ENCODE results near the gene ABCC3.

ABCC3 gene

GRCh38 chr17:50620858-50621257, 13.8 kb upstream of the ABCC3 start:
- no peak overlapping the region for H3K27ac ChIP-seq
- TF ChIP-seq CTCF (IDR thresholded peaks at IDR 0.05) (peak; percentile 38), ZFX (IDR thresholded peaks at IDR 0.05; ENCODE audit: borderline replicate concordance) (no peak)

GRCh38 chr17:50621574-50622031, 13.1 kb upstream of the ABCC3 start:
- H3K27ac ChIP-seq: no peak overlapping the region
- TF ChIP-seq CTCF (IDR thresholded peaks at IDR 0.05): no peak
- TF ChIP-seq ZFX (IDR thresholded peaks at IDR 0.05; ENCODE audit: borderline replicate concordance): no peak

- no peak for TF ChIP-seq ZFX (IDR thresholded peaks at IDR 0.05; ENCODE audit: borderline replicate concordance)
- no peak for TF ChIP-seq CTCF (IDR thresholded peaks at IDR 0.05)
- no peak overlapping the region for H3K27ac ChIP-seq
Observed at GRCh38 chr17:50624321-50624934, 10.3 kb upstream of the ABCC3 start.

- TF ChIP-seq CTCF (IDR thresholded peaks at IDR 0.05): no peak
- no peak for TF ChIP-seq ZFX (IDR thresholded peaks at IDR 0.05; ENCODE audit: borderline replicate concordance)
- H3K27ac ChIP-seq: no peak overlapping the region
Observed at GRCh38 chr17:50625032-50625871, 9.4 kb upstream of the ABCC3 start.

- H3K27ac ChIP-seq: no peak overlapping the region
- TF ChIP-seq CTCF (IDR thresholded peaks at IDR 0.05) (peak; percentile 80), ZFX (IDR thresholded peaks at IDR 0.05; ENCODE audit: borderline replicate concordance) (no peak)
Observed at GRCh38 chr17:50626037-50626574, 8.6 kb upstream of the ABCC3 start.

- no peak for TF ChIP-seq ZFX (IDR thresholded peaks at IDR 0.05; ENCODE audit: borderline replicate concordance)
- TF ChIP-seq CTCF (IDR thresholded peaks at IDR 0.05): no peak
Observed at GRCh38 chr17:50627036-50627781, 7.5 kb upstream of the ABCC3 start.

More at GRCh38 chr17:50627036-50627781, 7.5 kb upstream of the ABCC3 start:
- H3K27ac ChIP-seq: no peak overlapping the region

Data from 22Rv1 (cell line).